ENCODE results near the gene KMT2B.

- TF ChIP-seq, protein P1, sequence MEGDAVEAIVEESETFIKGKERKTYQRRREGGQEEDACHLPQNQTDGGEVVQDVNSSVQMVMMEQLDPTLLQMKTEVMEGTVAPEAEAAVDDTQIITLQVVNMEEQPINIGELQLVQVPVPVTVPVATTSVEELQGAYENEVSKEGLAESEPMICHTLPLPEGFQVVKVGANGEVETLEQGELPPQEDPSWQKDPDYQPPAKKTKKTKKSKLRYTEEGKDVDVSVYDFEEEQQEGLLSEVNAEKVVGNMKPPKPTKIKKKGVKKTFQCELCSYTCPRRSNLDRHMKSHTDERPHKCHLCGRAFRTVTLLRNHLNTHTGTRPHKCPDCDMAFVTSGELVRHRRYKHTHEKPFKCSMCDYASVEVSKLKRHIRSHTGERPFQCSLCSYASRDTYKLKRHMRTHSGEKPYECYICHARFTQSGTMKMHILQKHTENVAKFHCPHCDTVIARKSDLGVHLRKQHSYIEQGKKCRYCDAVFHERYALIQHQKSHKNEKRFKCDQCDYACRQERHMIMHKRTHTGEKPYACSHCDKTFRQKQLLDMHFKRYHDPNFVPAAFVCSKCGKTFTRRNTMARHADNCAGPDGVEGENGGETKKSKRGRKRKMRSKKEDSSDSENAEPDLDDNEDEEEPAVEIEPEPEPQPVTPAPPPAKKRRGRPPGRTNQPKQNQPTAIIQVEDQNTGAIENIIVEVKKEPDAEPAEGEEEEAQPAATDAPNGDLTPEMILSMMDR (IDR thresholded peaks at IDR 0.05) = no peak
- TF ChIP-seq POLR2A (IDR thresholded peaks at IDR 0.05) = no peak
Observed at GRCh38 chr19:35721374-35721773, 3.6 kb downstream of the KMT2B start.
